GM23338 (cell line): ENCODE measurements around the gene MYOF. TPM values are rescaled to one million over a fixed set of nuclear protein-coding genes. Genes with fewer than 3 reads are reported as not detected.
A peak's percentile ranks its signal among the peaks of the same experiment; 100 is the strongest.

ENCODE experiments used
- ATAC-seq: fragments of 200-7000 bp; cut with Tn5 transposase; 3 replicates; pipeline ENCODE4 v1.9.1; 2020
- DNase-seq: peaks from one replicate; pipeline ENCODE4 v3.0.0-alpha.2; 2015; ENCODE audit warnings: low spot score
- H2AFZ ChIP-seq: fragments of 200-600 bp; sonication (generic); 2 replicates; pipeline ENCODE4 v1.8.0; 2016; ENCODE audit warnings: antibody characterized with exemption, mild to moderate bottlenecking, moderate library complexity
- H3F3A ChIP-seq: fragments of 200-600 bp; sonication (generic); replicated peaks from 2 replicates; pipeline ENCODE4 v1.8.0; 2017; ENCODE audit warnings: antibody characterized with exemption, mixed run types, low read depth
- H3K27ac ChIP-seq: fragments of 200-600 bp; sonication (generic); 2 replicates; pipeline ENCODE4 v1.6.1; 2016; ENCODE audit warnings: low read depth
- H3K27me3 ChIP-seq: fragments of 200-600 bp; sonication (generic); 2 replicates; pipeline ENCODE4 v1.8.0; 2016; ENCODE audit warnings: mild to moderate bottlenecking, mixed run types, moderate library complexity; ENCODE audit not compliant: insufficient read depth
- H3K36me3 ChIP-seq: fragments of 200-600 bp; sonication (generic); 2 replicates; pipeline ENCODE4 v1.8.0; 2016; ENCODE audit warnings: mild to moderate bottlenecking; ENCODE audit not compliant: insufficient read depth
- H3K4me1 ChIP-seq: fragments of 200-600 bp; sonication (generic); 2 replicates; pipeline ENCODE4 v1.8.0; 2016; ENCODE audit warnings: mild to moderate bottlenecking, moderate library complexity; ENCODE audit not compliant: insufficient read depth
- H3K4me2 ChIP-seq: fragments of 200-600 bp; sonication (generic); 2 replicates; pipeline ENCODE4 v1.7.1; 2017; ENCODE audit warnings: mixed run types
- H3K4me3 ChIP-seq: fragments of 200-600 bp; sonication (generic); 2 replicates; pipeline ENCODE4 v1.6.1; 2016; ENCODE audit warnings: mixed run types
- H3K79me2 ChIP-seq: fragments of 200-600 bp; sonication (generic); replicated peaks from 2 replicates; pipeline ENCODE4 v1.8.0; 2017; ENCODE audit warnings: mild to moderate bottlenecking; ENCODE audit not compliant: insufficient read depth
- H3K9me2 ChIP-seq: fragments of 200-600 bp; sonication (generic); 2 replicates; pipeline ENCODE4 v1.8.0; 2017; ENCODE audit not compliant: insufficient read depth
- H4K20me1 ChIP-seq: fragments of 200-600 bp; sonication (generic); replicated peaks from 2 replicates; pipeline ENCODE4 v1.8.0; 2017; ENCODE audit warnings: mild to moderate bottlenecking; ENCODE audit not compliant: insufficient read depth
- H3K27ac Mint-ChIP-seq: 2 replicates; pipeline ENCODE4 v1.8.0; 2020; ENCODE audit warnings: inconsistent platforms, mild to moderate bottlenecking, moderate library complexity, mixed read lengths
- H3K27me3 Mint-ChIP-seq: 3 replicates; pipeline ENCODE4 v1.8.0; 2022; ENCODE audit warnings: low read depth, mild to moderate bottlenecking, moderate library complexity, mixed read lengths, inconsistent platforms; ENCODE audit not compliant: insufficient read depth, poor library complexity
- H3K36me3 Mint-ChIP-seq: 3 replicates; pipeline ENCODE4 v1.8.0; 2021; ENCODE audit warnings: low read depth, mild to moderate bottlenecking, inconsistent platforms, moderate library complexity, mixed read lengths
- H3K4me1 Mint-ChIP-seq: 3 replicates; pipeline ENCODE4 v1.8.0; 2020; ENCODE audit warnings: mild to moderate bottlenecking, inconsistent platforms, mixed read lengths
- H3K4me3 Mint-ChIP-seq: 3 replicates; pipeline ENCODE4 v1.8.0; 2021; ENCODE audit warnings: moderate library complexity, mild to moderate bottlenecking, inconsistent platforms, mixed read lengths
- H3K9me3 Mint-ChIP-seq: 3 replicates; pipeline ENCODE4 v1.8.0; 2020; ENCODE audit warnings: moderate library complexity, mild to moderate bottlenecking, inconsistent platforms, mixed read lengths
- CREB1 ChIP-seq: fragments of 250-450 bp; sonication (Bioruptor Pico); IDR thresholded peaks from 2 replicates; pipeline ENCODE4 v1.5.0; 2020; ENCODE audit warnings: low read depth, mild to moderate bottlenecking, moderate library complexity
- EZH2 ChIP-seq: fragments of 200-600 bp; sonication (generic); IDR thresholded peaks from one replicate; pipeline ENCODE4 v1.8.0; 2017; ENCODE audit warnings: antibody characterized with exemption, mild to moderate bottlenecking, low read depth; ENCODE audit not compliant: unreplicated experiment
- EZH2phosphoT487 ChIP-seq: fragments of 200-600 bp; sonication (generic); IDR thresholded peaks from one replicate; pipeline ENCODE4 v1.8.1; 2018; ENCODE audit warnings: antibody characterized with exemption; ENCODE audit not compliant: unreplicated experiment
- JUNB ChIP-seq: IDR thresholded peaks from one replicate; pipeline ENCODE4 v1.6.1; 2016; ENCODE audit warnings: antibody characterized with exemption; ENCODE audit not compliant: unreplicated experiment
- NANOG ChIP-seq: IDR thresholded peaks from 2 replicates; pipeline ENCODE4 v1.6.1; 2016; ENCODE audit warnings: antibody characterized with exemption, borderline replicate concordance
- POLR2AphosphoS5 ChIP-seq: IDR thresholded peaks from 2 replicates; pipeline ENCODE4 v1.6.1; 2016; ENCODE audit warnings: antibody characterized with exemption, low read depth
- REST ChIP-seq: IDR thresholded peaks from one replicate; pipeline ENCODE4 v1.6.1; 2018; ENCODE audit warnings: antibody characterized with exemption; ENCODE audit not compliant: unreplicated experiment
- STAT1 ChIP-seq: IDR thresholded peaks from one replicate; pipeline ENCODE4 v1.6.1; 2016; ENCODE audit warnings: antibody characterized with exemption; ENCODE audit not compliant: unreplicated experiment
- ZNF114 ChIP-seq: fragments of 250-450 bp; sonication (Bioruptor Pico); IDR thresholded peaks from 2 replicates; pipeline ENCODE4 v1.5.0; 2020; ENCODE audit warnings: mild to moderate bottlenecking, moderate library complexity
- ZNF331 ChIP-seq: fragments of 250-450 bp; sonication (Bioruptor Pico); IDR thresholded peaks from 2 replicates; pipeline ENCODE4 v1.5.0; 2020; ENCODE audit warnings: low read depth, mild to moderate bottlenecking, moderate library complexity
- polyA plus RNA-seq: library from polyadenylated mRNA; unstranded; fragments of >200 nt; fragmentation: Nextera tagmentation; extraction: Ambion mirVana; gene quantifications from 2 replicates; pipeline ENCODE4 v1.2.1, GENCODE V29; 2016
- total RNA-seq: library from RNA; depleted of rRNA; stranded (reverse); fragments of >200 nt; shearing (Covaris generic); gene quantifications from 2 replicates; pipeline ENCODE4 v1.2.3, GENCODE V29; 2014
- TF ChIP-seq, protein P1 (sequence below): fragments of 250-450 bp; sonication (Bioruptor Pico); IDR thresholded peaks from 2 replicates; pipeline ENCODE4 v1.5.0; 2020; ENCODE audit warnings: mild to moderate bottlenecking, moderate library complexity
- TF ChIP-seq, protein P2 (sequence below): IDR thresholded peaks from 2 replicates; pipeline ENCODE4 v1.6.1; 2016; ENCODE audit warnings: antibody characterized with exemption
- TF ChIP-seq, protein P3 (sequence below), 2 experiments: fragments of 200-600 bp in 1 of 2; sonication (generic) in 1 of 2; conservative IDR thresholded peaks; 2 replicates each; pipeline versions ENCODE4 v1.5.1 to v1.6.1; 2016 to 2017; ENCODE audit warnings: antibody characterized with exemption in 2 of 2, low read depth in 2 of 2, mild to moderate bottlenecking in 2 of 2, moderate library complexity in 1 of 2

The MYOF gene
- total and polyA plus RNA-seq, 2 experiments from 2014 or later, result 0.82 to 1.4 TPM

DNA sequence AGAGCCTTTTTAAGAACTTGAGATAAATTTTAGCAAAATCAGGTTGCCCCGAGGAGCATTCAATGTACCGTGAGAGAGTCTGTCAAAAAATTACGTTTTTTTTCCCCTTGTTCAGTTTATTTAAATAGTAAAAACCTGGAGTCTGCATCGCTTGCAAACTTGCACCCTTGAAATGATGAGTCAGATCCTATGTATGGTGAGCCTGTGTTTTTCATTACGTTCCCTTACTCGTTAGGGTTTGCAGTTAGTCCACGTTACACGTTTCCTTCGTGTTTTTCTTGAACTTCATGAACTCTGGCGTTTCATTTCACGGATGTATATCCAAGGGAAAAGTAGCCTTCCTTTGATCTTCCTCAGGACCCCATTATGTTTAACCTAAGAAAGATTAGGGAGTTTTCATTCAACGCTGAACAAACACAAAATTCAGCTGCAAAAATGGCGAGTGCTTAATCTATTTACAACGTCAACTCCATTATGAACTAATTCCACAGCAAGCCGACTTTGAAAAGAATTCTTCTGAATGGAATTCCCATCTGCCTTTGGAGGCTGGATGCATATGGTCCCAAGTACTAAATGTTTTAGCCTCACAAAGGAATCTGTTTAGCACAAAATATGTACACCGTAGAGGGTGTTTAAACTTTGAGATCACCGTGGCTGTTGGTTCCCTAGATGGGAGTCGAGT, 182.4 kb downstream of the MYOF start:
- no peak overlapping the region; the same call in 1 of the 2 replicates for H3K27ac Mint-ChIP-seq

More for the DNA sequence above, 182.4 kb downstream of the MYOF start:
- Histone ChIP-seq H3K9me2 (no peaks in the 10 kb centered on the region), H2AFZ (no peak overlapping the region), H3K4me3 (no peak overlapping the region), H3K4me1 (peaks cover 16% of the 10 kb centered on the region), H3K4me2 (peak overlapping the region; percentile 13; the same call in 1 of the 2 replicates), H3K27ac (peak overlapping the region; percentile 7; the same call in 1 of the 2 replicates), H3K27me3 (no peaks in the 10 kb centered on the region), H3F3A (no peaks in the 10 kb centered on the region), H4K20me1 (no peaks in the 10 kb centered on the region), H3K79me2 (no peaks in the 10 kb centered on the region; the same call in 1 of the 2 replicates), H3K36me3 (no peaks in the 10 kb centered on the region)
- no peak for TF ChIP-seq REST
- TF ChIP-seq NANOG, result no peak
- TF ChIP-seq, protein P1, sequence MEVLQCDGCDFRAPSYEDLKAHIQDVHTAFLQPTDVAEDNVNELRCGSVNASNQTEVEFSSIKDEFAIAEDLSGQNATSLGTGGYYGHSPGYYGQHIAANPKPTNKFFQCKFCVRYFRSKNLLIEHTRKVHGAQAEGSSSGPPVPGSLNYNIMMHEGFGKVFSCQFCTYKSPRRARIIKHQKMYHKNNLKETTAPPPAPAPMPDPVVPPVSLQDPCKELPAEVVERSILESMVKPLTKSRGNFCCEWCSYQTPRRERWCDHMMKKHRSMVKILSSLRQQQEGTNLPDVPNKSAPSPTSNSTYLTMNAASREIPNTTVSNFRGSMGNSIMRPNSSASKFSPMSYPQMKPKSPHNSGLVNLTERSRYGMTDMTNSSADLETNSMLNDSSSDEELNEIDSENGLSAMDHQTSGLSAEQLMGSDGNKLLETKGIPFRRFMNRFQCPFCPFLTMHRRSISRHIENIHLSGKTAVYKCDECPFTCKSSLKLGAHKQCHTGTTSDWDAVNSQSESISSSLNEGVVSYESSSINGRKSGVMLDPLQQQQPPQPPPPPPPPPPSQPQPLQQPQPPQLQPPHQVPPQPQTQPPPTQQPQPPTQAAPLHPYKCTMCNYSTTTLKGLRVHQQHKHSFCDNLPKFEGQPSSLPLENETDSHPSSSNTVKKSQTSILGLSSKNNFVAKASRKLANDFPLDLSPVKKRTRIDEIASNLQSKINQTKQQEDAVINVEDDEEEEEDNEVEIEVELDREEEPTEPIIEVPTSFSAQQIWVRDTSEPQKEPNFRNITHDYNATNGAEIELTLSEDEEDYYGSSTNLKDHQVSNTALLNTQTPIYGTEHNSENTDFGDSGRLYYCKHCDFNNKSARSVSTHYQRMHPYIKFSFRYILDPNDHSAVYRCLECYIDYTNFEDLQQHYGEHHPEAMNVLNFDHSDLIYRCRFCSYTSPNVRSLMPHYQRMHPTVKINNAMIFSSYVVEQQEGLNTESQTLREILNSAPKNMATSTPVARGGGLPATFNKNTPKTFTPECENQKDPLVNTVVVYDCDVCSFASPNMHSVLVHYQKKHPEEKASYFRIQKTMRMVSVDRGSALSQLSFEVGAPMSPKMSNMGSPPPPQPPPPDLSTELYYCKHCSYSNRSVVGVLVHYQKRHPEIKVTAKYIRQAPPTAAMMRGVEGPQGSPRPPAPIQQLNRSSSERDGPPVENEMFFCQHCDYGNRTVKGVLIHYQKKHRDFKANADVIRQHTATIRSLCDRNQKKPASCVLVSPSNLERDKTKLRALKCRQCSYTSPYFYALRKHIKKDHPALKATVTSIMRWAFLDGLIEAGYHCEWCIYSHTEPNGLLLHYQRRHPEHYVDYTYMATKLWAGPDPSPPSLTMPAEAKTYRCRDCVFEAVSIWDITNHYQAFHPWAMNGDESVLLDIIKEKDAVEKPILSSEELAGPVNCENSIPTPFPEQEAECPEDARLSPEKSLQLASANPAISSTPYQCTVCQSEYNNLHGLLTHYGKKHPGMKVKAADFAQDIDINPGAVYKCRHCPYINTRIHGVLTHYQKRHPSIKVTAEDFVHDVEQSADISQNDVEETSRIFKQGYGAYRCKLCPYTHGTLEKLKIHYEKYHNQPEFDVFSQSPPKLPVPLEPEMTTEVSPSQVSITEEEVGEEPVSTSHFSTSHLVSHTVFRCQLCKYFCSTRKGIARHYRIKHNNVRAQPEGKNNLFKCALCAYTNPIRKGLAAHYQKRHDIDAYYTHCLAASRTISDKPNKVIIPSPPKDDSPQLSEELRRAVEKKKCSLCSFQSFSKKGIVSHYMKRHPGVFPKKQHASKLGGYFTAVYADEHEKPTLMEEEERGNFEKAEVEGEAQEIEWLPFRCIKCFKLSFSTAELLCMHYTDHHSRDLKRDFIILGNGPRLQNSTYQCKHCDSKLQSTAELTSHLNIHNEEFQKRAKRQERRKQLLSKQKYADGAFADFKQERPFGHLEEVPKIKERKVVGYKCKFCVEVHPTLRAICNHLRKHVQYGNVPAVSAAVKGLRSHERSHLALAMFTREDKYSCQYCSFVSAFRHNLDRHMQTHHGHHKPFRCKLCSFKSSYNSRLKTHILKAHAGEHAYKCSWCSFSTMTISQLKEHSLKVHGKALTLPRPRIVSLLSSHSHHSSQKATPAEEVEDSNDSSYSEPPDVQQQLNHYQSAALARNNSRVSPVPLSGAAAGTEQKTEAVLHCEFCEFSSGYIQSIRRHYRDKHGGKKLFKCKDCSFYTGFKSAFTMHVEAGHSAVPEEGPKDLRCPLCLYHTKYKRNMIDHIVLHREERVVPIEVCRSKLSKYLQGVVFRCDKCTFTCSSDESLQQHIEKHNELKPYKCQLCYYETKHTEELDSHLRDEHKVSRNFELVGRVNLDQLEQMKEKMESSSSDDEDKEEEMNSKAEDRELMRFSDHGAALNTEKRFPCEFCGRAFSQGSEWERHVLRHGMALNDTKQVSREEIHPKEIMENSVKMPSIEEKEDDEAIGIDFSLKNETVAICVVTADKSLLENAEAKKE (CRISPR knock-in tag), result no peak
- no peak for TF ChIP-seq JUNB
- TF ChIP-seq, protein P2, sequence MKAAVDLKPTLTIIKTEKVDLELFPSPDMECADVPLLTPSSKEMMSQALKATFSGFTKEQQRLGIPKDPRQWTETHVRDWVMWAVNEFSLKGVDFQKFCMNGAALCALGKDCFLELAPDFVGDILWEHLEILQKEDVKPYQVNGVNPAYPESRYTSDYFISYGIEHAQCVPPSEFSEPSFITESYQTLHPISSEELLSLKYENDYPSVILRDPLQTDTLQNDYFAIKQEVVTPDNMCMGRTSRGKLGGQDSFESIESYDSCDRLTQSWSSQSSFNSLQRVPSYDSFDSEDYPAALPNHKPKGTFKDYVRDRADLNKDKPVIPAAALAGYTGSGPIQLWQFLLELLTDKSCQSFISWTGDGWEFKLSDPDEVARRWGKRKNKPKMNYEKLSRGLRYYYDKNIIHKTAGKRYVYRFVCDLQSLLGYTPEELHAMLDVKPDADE, result no peak
- no peak for TF ChIP-seq ZNF331 (CRISPR knock-in tag)
- TF ChIP-seq, protein P3, sequence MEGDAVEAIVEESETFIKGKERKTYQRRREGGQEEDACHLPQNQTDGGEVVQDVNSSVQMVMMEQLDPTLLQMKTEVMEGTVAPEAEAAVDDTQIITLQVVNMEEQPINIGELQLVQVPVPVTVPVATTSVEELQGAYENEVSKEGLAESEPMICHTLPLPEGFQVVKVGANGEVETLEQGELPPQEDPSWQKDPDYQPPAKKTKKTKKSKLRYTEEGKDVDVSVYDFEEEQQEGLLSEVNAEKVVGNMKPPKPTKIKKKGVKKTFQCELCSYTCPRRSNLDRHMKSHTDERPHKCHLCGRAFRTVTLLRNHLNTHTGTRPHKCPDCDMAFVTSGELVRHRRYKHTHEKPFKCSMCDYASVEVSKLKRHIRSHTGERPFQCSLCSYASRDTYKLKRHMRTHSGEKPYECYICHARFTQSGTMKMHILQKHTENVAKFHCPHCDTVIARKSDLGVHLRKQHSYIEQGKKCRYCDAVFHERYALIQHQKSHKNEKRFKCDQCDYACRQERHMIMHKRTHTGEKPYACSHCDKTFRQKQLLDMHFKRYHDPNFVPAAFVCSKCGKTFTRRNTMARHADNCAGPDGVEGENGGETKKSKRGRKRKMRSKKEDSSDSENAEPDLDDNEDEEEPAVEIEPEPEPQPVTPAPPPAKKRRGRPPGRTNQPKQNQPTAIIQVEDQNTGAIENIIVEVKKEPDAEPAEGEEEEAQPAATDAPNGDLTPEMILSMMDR (conservative IDR thresholded peaks at IDR 0.05; ENCODE audit: low read depth in 2 of 2), result no peak
- no peak for TF ChIP-seq ZNF114 (CRISPR knock-in tag)
- TF ChIP-seq STAT1, result no peak
- no peak for TF ChIP-seq POLR2AphosphoS5
- no peak for TF ChIP-seq EZH2
- no peak for TF ChIP-seq CREB1
- no peak for TF ChIP-seq EZH2phosphoT487
- no peak for ATAC-seq
- no peak overlapping the region for H3K4me3 Mint-ChIP-seq
- H3K36me3 Mint-ChIP-seq, result no peaks in the 10 kb centered on the region
- H3K9me3 Mint-ChIP-seq, result no peaks in the 10 kb centered on the region; the same call in 2 of the 3 replicates
- peaks cover 15% of the 10 kb centered on the region for H3K4me1 Mint-ChIP-seq
- peak; percentile 38 for DNase-seq
- H3K27me3 Mint-ChIP-seq, result peaks cover 10% of the 10 kb centered on the region
